Endothelial cell (in vitro differentiated cells): ENCODE data around the gene PIGH. TPM values are rescaled to one million over a fixed set of nuclear protein-coding genes. Genes with fewer than 3 reads are reported as not detected.

Experiments
- DNase-seq: peaks from one replicate; pipeline ENCODE4 v3.0.0; 2021; ENCODE audit warnings: low spot score
- H3K27ac Mint-ChIP-seq: one replicate; pipeline ENCODE4 v1.8.0; 2021; ENCODE audit warnings: mixed read lengths, inconsistent platforms; ENCODE audit not compliant: unreplicated experiment
- H3K27me3 Mint-ChIP-seq: one replicate; pipeline ENCODE4 v1.8.0; 2021; ENCODE audit warnings: mild to moderate bottlenecking, moderate library complexity, mixed read lengths, inconsistent platforms; ENCODE audit not compliant: unreplicated experiment
- H3K36me3 Mint-ChIP-seq: one replicate; pipeline ENCODE4 v1.8.0; 2021; ENCODE audit warnings: mild to moderate bottlenecking, low read depth, mixed read lengths, inconsistent platforms; ENCODE audit not compliant: unreplicated experiment
- H3K4me1 Mint-ChIP-seq: one replicate; pipeline ENCODE4 v1.8.0; 2021; ENCODE audit warnings: mild to moderate bottlenecking, mixed read lengths, inconsistent platforms; ENCODE audit not compliant: unreplicated experiment
- H3K4me3 Mint-ChIP-seq: one replicate; pipeline ENCODE4 v1.8.0; 2021; ENCODE audit warnings: mild to moderate bottlenecking, mixed read lengths, inconsistent platforms; ENCODE audit not compliant: unreplicated experiment
- H3K9me3 Mint-ChIP-seq: one replicate; pipeline ENCODE4 v1.8.0; 2021; ENCODE audit warnings: mixed read lengths, inconsistent platforms; ENCODE audit not compliant: unreplicated experiment
- CTCF ChIP-seq: fragments of 200-600 bp; sonication (generic); IDR thresholded peaks from one replicate; pipeline ENCODE4 v1.5.0; 2021; ENCODE audit warnings: antibody characterized with exemption; ENCODE audit not compliant: unreplicated experiment
- total RNA-seq: library from RNA; stranded (reverse); fragmentation: NEBNext Ultra II Directional; extraction: Animal tissue kit (Norgen Biotek cat#: 25700); gene quantifications from one replicate; pipeline ENCODE4 v1.2.1, GENCODE V29; 2021; ENCODE audit not compliant: unreplicated experiment

The PIGH gene
- total RNA-seq, 1 donor from 2014 or later, result 7.8 TPM

- no peaks in the 10 kb centered on the region for H3K9me3 Mint-ChIP-seq
- peaks cover 7% of the 10 kb centered on the region for H3K27me3 Mint-ChIP-seq
- no peak for DNase-seq
- H3K4me3 Mint-ChIP-seq, result no peak overlapping the region
- H3K27ac Mint-ChIP-seq, result no peak overlapping the region
- no peaks in the 10 kb centered on the region for H3K36me3 Mint-ChIP-seq
- no peak for TF ChIP-seq CTCF
- no peaks in the 10 kb centered on the region for H3K4me1 Mint-ChIP-seq
Observed at GRCh38 chr14:67569011-67569650, 30.9 kb downstream of the PIGH start.

DNA sequence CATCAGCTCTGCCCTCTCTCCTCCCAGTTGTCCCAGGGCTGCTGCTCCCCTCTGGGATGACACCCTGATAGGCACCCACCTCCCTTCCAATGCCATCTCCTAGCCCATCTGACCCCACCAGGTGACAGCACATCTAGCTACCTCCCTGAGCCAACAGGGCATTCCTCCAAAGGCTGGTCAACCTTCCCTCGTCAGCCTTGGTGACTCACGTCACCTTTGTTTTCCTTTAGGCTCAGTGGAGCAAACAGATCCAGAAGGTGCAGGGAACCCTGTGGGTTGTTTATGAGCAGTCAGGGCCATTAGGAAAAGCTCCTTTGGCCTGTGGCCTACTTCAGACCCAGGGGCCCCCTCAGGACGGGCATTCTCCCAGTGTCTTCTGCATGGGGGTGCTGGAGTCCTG, 32.4 kb downstream of the PIGH start:
- peaks cover 6% of the 10 kb centered on the region for H3K27me3 Mint-ChIP-seq
- TF ChIP-seq CTCF, result no peak
- no peak for DNase-seq
- no peaks in the 10 kb centered on the region for H3K4me1 Mint-ChIP-seq
- no peak overlapping the region for H3K4me3 Mint-ChIP-seq
- no peaks in the 10 kb centered on the region for H3K9me3 Mint-ChIP-seq
- no peaks in the 10 kb centered on the region for H3K36me3 Mint-ChIP-seq
- no peak overlapping the region for H3K27ac Mint-ChIP-seq

- no peak overlapping the region for H3K4me3 Mint-ChIP-seq
- no peak overlapping the region for H3K27ac Mint-ChIP-seq
- H3K9me3 Mint-ChIP-seq, result no peaks in the 10 kb centered on the region
- DNase-seq, result no peak
- H3K27me3 Mint-ChIP-seq, result peaks cover 5% of the 10 kb centered on the region
- TF ChIP-seq CTCF, result no peak
- H3K4me1 Mint-ChIP-seq, result no peaks in the 10 kb centered on the region
- no peaks in the 10 kb centered on the region for H3K36me3 Mint-ChIP-seq
Observed at GRCh38 chr14:67566908-67567307, 33.2 kb downstream of the PIGH start.

DNA sequence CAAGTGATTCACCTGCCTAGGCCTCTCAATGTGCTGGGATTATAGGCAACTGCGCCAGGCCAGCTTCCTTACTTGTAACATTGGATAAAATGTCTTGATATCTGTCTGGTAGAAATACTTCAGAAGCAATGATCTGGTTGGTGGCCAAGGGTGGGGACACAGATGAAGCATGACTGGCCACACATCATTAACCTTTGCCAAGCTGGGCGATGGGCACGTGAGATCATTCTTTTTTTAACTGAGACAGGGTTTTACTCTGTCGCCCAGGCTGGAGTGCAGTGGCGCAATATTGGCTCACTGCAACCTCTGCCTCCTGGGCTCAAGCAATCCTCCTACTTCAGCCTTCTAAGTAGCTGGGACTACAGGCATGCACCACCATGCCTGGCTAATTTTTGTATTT, 35.8 kb downstream of the PIGH start:
- DNase-seq, result no peak
- Mint-ChIP-seq H3K27ac (no peak overlapping the region), H3K27me3 (peaks cover 5% of the 10 kb centered on the region), H3K4me1 (no peaks in the 10 kb centered on the region), H3K9me3 (no peaks in the 10 kb centered on the region), H3K36me3 (no peaks in the 10 kb centered on the region), H3K4me3 (no peak overlapping the region)
- TF ChIP-seq CTCF, result no peak

DNA sequence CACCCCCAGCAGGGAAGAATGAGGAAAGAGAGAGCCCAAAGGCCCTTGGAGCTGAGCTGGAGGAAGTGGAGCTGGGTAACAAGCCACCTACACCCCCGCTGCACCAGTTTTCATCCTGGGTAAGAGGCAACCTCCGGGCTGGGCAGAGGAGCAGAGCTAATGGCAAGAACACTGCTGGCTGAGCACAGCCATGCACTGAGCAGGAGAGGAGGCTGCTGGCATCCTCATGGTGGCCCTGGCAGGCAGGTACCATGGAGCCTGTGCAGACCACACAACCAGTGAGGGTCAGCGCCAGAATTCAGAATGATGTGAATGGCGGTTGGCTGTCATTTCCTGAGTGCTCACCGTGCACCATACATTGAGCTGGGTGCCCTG, 37.3 kb downstream of the PIGH start:
- no peak overlapping the region for H3K4me3 Mint-ChIP-seq
- no peaks in the 10 kb centered on the region for H3K9me3 Mint-ChIP-seq
- H3K36me3 Mint-ChIP-seq, result no peaks in the 10 kb centered on the region
- TF ChIP-seq CTCF, result no peak
- no peak overlapping the region for H3K27ac Mint-ChIP-seq
- peaks cover 5% of the 10 kb centered on the region for H3K27me3 Mint-ChIP-seq
- H3K4me1 Mint-ChIP-seq, result no peaks in the 10 kb centered on the region
- no peak for DNase-seq
